Measurements from ENCODE around the gene ABCB7.
"Not testable (repeated sequence)": the region's sequence is repeated elsewhere in the genome, so short reads cannot be mapped to it uniquely, and the experiment has no call there.

ABCB7 gene

GRCh38 chrX:75154871-75155270, 1.2 kb downstream of the ABCB7 start:
- peaks cover 0 to 14% (median 13%) of the 10 kb centered on the region in 10 experiments; a peak in 10 of 20 replicates for H3K4me1 ChIP-seq
- no peaks in the 10 kb centered on the region for H3K9me3 ChIP-seq (replicated peaks in 1 of 11)
- peaks cover 0 to 21% (median 4%) of the 10 kb centered on the region in 11 experiments; a peak in 9 of 22 replicates for H4K20me1 ChIP-seq
- no peak overlapping the region for H3K27ac ChIP-seq
- peak overlapping the region; percentile 47 to 71 (median 63); a peak in 20 of 22 replicates for H3K4me2 ChIP-seq
- H3K9ac ChIP-seq, result peak overlapping the region in 4 of 11 experiments; percentile 82 to 87 (median 84); a peak in 7 of 22 replicates
- peaks cover 33 to 97% (median 92%) of the 10 kb centered on the region in 11 experiments for H3K27me3 ChIP-seq
- no peak for TF ChIP-seq Cebpa-rat (IDR thresholded peaks at IDR 0.05)
- H3K36me3 ChIP-seq, result no peaks in the 10 kb centered on the region
- H3K4me3 ChIP-seq, result peak overlapping the region; percentile 50 to 76 (median 70); a peak in 15 of 20 replicates

- TF ChIP-seq Cebpa-rat (IDR thresholded peaks at IDR 0.05), result no peak
- Histone ChIP-seq H3K4me1 (peaks cover 0 to 14% (median 13%) of the 10 kb centered on the region in 10 experiments; a peak in 10 of 20 replicates), H4K20me1 (peaks cover 0 to 29% (median 8%) of the 10 kb centered on the region in 11 experiments; a peak in 10 of 22 replicates), H3K9ac (no peak overlapping the region), H3K4me3 (no peak overlapping the region), H3K36me3 (peaks cover 0 to 9% (median 4%) of the 10 kb centered on the region in 11 experiments; a peak in 6 of 22 replicates), H3K27me3 (peaks cover 20 to 89% (median 78%) of the 10 kb centered on the region in 11 experiments), H3K9me3 (replicated peaks in 1 of 11) (peaks cover 8 to 10% (median 9%) of the 10 kb centered on the region in 11 experiments), H3K27ac (no peak overlapping the region), H3K4me2 (no peak overlapping the region)
These were observed 4.1 kb downstream of the ABCB7 start for GRCh38 chrX:75151827-75152592.

GRCh38 chrX:75149654-75150053, 6.4 kb downstream of the ABCB7 start:
- Histone ChIP-seq H4K20me1 (peaks cover 0 to 36% (median 11%) of the 10 kb centered on the region in 11 experiments; a peak in 11 of 22 replicates), H3K4me3 (no peak overlapping the region), H3K9ac (no peak overlapping the region), H3K4me1 (peaks cover 0 to 9% (median 9%) of the 10 kb centered on the region in 10 experiments; a peak in 10 of 20 replicates), H3K27me3 (peaks cover 18 to 86% (median 73%) of the 10 kb centered on the region in 11 experiments), H3K4me2 (no peak overlapping the region), H3K9me3 (replicated peaks in 1 of 11) (peaks cover 19 to 29% (median 21%) of the 10 kb centered on the region in 11 experiments), H3K36me3 (peaks cover 0 to 9% (median 4%) of the 10 kb centered on the region in 11 experiments; a peak in 6 of 22 replicates), H3K27ac (no peak overlapping the region)
- TF ChIP-seq Cebpa-rat (IDR thresholded peaks at IDR 0.05), result no peak

- peaks cover 41 to 74% (median 60%) of the 10 kb centered on the region in 11 experiments for H3K9me3 ChIP-seq (replicated peaks in 1 of 11)
These were observed 23.4 kb downstream of the ABCB7 start for GRCh38 chrX:75132672-75133071.

GRCh38 chrX:75131973-75132627, 24.0 kb downstream of the ABCB7 start:
- no peak overlapping the region for H3K27ac ChIP-seq
- no peak for TF ChIP-seq Cebpa-rat (IDR thresholded peaks at IDR 0.05)
- H4K20me1 ChIP-seq, result peaks cover 0 to 26% (median 9%) of the 10 kb centered on the region in 11 experiments; a peak in 13 of 22 replicates
- no peak overlapping the region for H3K4me2 ChIP-seq
- H3K4me1 ChIP-seq, result no peaks in the 10 kb centered on the region
- no peak overlapping the region for H3K4me3 ChIP-seq
- H3K9me3 ChIP-seq (replicated peaks in 1 of 11), result peaks cover 35 to 71% (median 58%) of the 10 kb centered on the region in 11 experiments
- H3K27me3 ChIP-seq, result peaks cover 54 to 88% (median 84%) of the 10 kb centered on the region in 11 experiments
- no peak overlapping the region for H3K9ac ChIP-seq
- peaks cover 0 to 15% (median 0%) of the 10 kb centered on the region in 11 experiments; a peak in 3 of 22 replicates for H3K36me3 ChIP-seq

More at GRCh38 chrX:75132672-75133071, 23.4 kb downstream of the ABCB7 start:
- Histone ChIP-seq H3K27me3 (peaks cover 59 to 88% (median 84%) of the 10 kb centered on the region in 11 experiments), H3K4me1 (no peaks in the 10 kb centered on the region), H3K4me2 (no peak overlapping the region), H3K9ac (no peak overlapping the region), H3K27ac (no peak overlapping the region), H4K20me1 (peaks cover 0 to 26% (median 9%) of the 10 kb centered on the region in 11 experiments; a peak in 13 of 22 replicates), H3K4me3 (no peak overlapping the region), H3K36me3 (peaks cover 0 to 21% (median under 1%) of the 10 kb centered on the region in 11 experiments; a peak in 6 of 22 replicates)
- TF ChIP-seq Cebpa-rat (IDR thresholded peaks at IDR 0.05), result no peak

- H3K27ac ChIP-seq, H3K4me3 ChIP-seq, H3K36me3 ChIP-seq, H3K9ac ChIP-seq, H3K4me1 ChIP-seq, H3K4me2 ChIP-seq: not testable (repeated sequence)
- Histone ChIP-seq H4K20me1 (peaks cover 0 to 26% (median 10%) of the 10 kb centered on the region in 11 experiments; a peak in 12 of 22 replicates), H3K9me3 (replicated peaks in 1 of 11) (peaks cover 19 to 58% (median 40%) of the 10 kb centered on the region in 11 experiments), H3K27me3 (peaks cover 53 to 87% (median 81%) of the 10 kb centered on the region in 11 experiments)
These were observed 27.0 kb downstream of the ABCB7 start for GRCh38 chrX:75129069-75129468.

- Histone ChIP-seq H3K36me3 (no peaks in the 10 kb centered on the region), H3K27ac (no peak overlapping the region), H3K9me3 (replicated peaks in 1 of 11) (peaks cover 16 to 31% (median 26%) of the 10 kb centered on the region in 11 experiments; a peak in 19 of 22 replicates), H3K9ac (no peak overlapping the region), H3K27me3 (peaks cover 61 to 99% (median 95%) of the 10 kb centered on the region in 11 experiments), H3K4me3 (no peak overlapping the region), H4K20me1 (peaks cover 0 to 11% (median 0%) of the 10 kb centered on the region in 11 experiments; a peak in 7 of 22 replicates), H3K4me2 (no peak overlapping the region), H3K4me1 (no peaks in the 10 kb centered on the region)
- no peak for TF ChIP-seq Cebpa-rat (IDR thresholded peaks at IDR 0.05)
These were observed 37.8 kb downstream of the ABCB7 start for GRCh38 chrX:75118296-75118695.

GRCh38 chrX:75115707-75116413, 40.2 kb downstream of the ABCB7 start:
- peaks cover 0 to 11% (median 0%) of the 10 kb centered on the region in 11 experiments; a peak in 6 of 22 replicates for H4K20me1 ChIP-seq
- no peak overlapping the region for H3K4me2 ChIP-seq
- H3K4me1 ChIP-seq, result no peaks in the 10 kb centered on the region
- H3K9me3 ChIP-seq (replicated peaks in 1 of 11), result peaks cover 0 to 13% (median 7%) of the 10 kb centered on the region in 11 experiments; a peak in 13 of 22 replicates
- peaks cover 60 to 98% (median 94%) of the 10 kb centered on the region in 11 experiments for H3K27me3 ChIP-seq
- no peak for TF ChIP-seq Cebpa-rat (IDR thresholded peaks at IDR 0.05)
- H3K4me3 ChIP-seq, result no peak overlapping the region
- H3K9ac ChIP-seq, result no peak overlapping the region
- peaks cover 0 to 9% (median 4%) of the 10 kb centered on the region in 11 experiments; a peak in 5 of 22 replicates for H3K36me3 ChIP-seq
- no peak overlapping the region for H3K27ac ChIP-seq
